ENCODE data around the gene XPO1.

GRCh38 chr2:61461404-61461803, 76.8 kb downstream of the XPO1 start:
- TF ChIP-seq CTCF (IDR thresholded peaks at IDR 0.05; ENCODE audit: extremely low read depth in 1 of 2, insufficient read depth in 1 of 2, low read depth in 1 of 2, low read length in 2 of 2) (no peak), EZH2 (IDR thresholded peaks at IDR 0.05; ENCODE audit: borderline replicate concordance, low read depth, low read length, severe bottlenecking) (no peak)
